Endothelial cell (in vitro differentiated cells): ENCODE results near the gene CORO2A. TPM values are rescaled to one million over a fixed set of nuclear protein-coding genes. Genes with fewer than 3 reads are reported as not detected.

ENCODE experiments used
- DNase-seq: peaks from one replicate; pipeline ENCODE4 v3.0.0; 2021; ENCODE audit warnings: low spot score
- H3K27ac Mint-ChIP-seq: one replicate; pipeline ENCODE4 v1.8.0; 2021; ENCODE audit warnings: mixed read lengths, inconsistent platforms; ENCODE audit not compliant: unreplicated experiment
- H3K27me3 Mint-ChIP-seq: one replicate; pipeline ENCODE4 v1.8.0; 2021; ENCODE audit warnings: mild to moderate bottlenecking, moderate library complexity, mixed read lengths, inconsistent platforms; ENCODE audit not compliant: unreplicated experiment
- H3K36me3 Mint-ChIP-seq: one replicate; pipeline ENCODE4 v1.8.0; 2021; ENCODE audit warnings: mild to moderate bottlenecking, low read depth, mixed read lengths, inconsistent platforms; ENCODE audit not compliant: unreplicated experiment
- H3K4me1 Mint-ChIP-seq: one replicate; pipeline ENCODE4 v1.8.0; 2021; ENCODE audit warnings: mild to moderate bottlenecking, mixed read lengths, inconsistent platforms; ENCODE audit not compliant: unreplicated experiment
- H3K4me3 Mint-ChIP-seq: one replicate; pipeline ENCODE4 v1.8.0; 2021; ENCODE audit warnings: mild to moderate bottlenecking, mixed read lengths, inconsistent platforms; ENCODE audit not compliant: unreplicated experiment
- H3K9me3 Mint-ChIP-seq: one replicate; pipeline ENCODE4 v1.8.0; 2021; ENCODE audit warnings: mixed read lengths, inconsistent platforms; ENCODE audit not compliant: unreplicated experiment
- total RNA-seq: library from RNA; stranded (reverse); fragmentation: NEBNext Ultra II Directional; extraction: Animal tissue kit (Norgen Biotek cat#: 25700); gene quantifications from one replicate; pipeline ENCODE4 v1.2.1, GENCODE V29; 2021; ENCODE audit not compliant: unreplicated experiment
- TF ChIP-seq, protein P1 (sequence below): fragments of 200-600 bp; sonication (generic); IDR thresholded peaks from one replicate; pipeline ENCODE4 v1.5.0; 2021; ENCODE audit warnings: antibody characterized with exemption; ENCODE audit not compliant: unreplicated experiment

The CORO2A gene
- total RNA-seq, 1 donor from 2014 or later: 5.5 TPM

- no peak overlapping the region for H3K27ac Mint-ChIP-seq
- no peak for DNase-seq
- H3K36me3 Mint-ChIP-seq: no peaks in the 10 kb centered on the region
- H3K4me3 Mint-ChIP-seq: no peak overlapping the region
- no peaks in the 10 kb centered on the region for H3K9me3 Mint-ChIP-seq
- TF ChIP-seq, protein P1, sequence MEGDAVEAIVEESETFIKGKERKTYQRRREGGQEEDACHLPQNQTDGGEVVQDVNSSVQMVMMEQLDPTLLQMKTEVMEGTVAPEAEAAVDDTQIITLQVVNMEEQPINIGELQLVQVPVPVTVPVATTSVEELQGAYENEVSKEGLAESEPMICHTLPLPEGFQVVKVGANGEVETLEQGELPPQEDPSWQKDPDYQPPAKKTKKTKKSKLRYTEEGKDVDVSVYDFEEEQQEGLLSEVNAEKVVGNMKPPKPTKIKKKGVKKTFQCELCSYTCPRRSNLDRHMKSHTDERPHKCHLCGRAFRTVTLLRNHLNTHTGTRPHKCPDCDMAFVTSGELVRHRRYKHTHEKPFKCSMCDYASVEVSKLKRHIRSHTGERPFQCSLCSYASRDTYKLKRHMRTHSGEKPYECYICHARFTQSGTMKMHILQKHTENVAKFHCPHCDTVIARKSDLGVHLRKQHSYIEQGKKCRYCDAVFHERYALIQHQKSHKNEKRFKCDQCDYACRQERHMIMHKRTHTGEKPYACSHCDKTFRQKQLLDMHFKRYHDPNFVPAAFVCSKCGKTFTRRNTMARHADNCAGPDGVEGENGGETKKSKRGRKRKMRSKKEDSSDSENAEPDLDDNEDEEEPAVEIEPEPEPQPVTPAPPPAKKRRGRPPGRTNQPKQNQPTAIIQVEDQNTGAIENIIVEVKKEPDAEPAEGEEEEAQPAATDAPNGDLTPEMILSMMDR: no peak
- peaks cover 10% of the 10 kb centered on the region for H3K4me1 Mint-ChIP-seq
- H3K27me3 Mint-ChIP-seq: peaks cover 6% of the 10 kb centered on the region
Measured at GRCh38 chr9:98195671-98196070, 3.2 kb upstream of the CORO2A start.

DNA sequence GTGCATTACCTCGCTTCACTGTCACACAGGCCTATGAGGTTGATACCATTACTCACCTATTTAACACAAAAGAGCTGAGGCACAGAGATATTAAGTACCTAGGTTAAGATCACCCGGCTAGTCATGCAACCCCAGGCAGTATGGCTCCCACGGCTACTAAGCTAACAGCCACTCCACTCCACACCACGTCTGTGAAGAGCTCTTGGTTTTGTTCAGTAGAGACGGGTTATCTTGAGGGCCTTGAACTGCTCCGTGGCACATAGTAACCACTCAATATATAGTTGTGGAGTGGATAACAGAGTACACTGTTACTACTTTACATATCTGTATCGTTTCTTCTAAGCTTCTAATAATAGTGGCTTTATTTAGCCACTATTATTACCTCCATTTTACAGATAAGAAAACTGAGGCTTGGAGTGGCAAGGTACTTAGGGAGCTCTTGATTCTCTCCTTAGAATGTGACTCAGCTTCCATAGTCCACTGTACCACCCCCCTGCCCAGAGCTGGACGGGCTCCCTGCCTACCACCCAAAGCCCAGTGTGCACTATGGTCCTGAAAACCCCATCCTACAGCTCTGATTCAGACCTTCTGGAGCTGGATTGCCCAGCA lies 1.0 kb upstream of the CORO2A start:
- no peaks in the 10 kb centered on the region for H3K36me3 Mint-ChIP-seq
- DNase-seq: no peak
- TF ChIP-seq, protein P1: no peak
- peak overlapping the region; percentile 42 for H3K27ac Mint-ChIP-seq
- H3K27me3 Mint-ChIP-seq: peaks cover 6% of the 10 kb centered on the region
- peaks cover 5% of the 10 kb centered on the region for H3K4me1 Mint-ChIP-seq
- H3K4me3 Mint-ChIP-seq: peak overlapping the region; percentile 88
- H3K9me3 Mint-ChIP-seq: no peaks in the 10 kb centered on the region

- peak; percentile 31 for DNase-seq
- H3K9me3 Mint-ChIP-seq: no peaks in the 10 kb centered on the region
- peak overlapping the region; percentile 77 for H3K4me3 Mint-ChIP-seq
- H3K36me3 Mint-ChIP-seq: no peaks in the 10 kb centered on the region
- H3K4me1 Mint-ChIP-seq: peaks cover 5% of the 10 kb centered on the region
- H3K27ac Mint-ChIP-seq: no peak overlapping the region
- peaks cover 8% of the 10 kb centered on the region for H3K27me3 Mint-ChIP-seq
- TF ChIP-seq, protein P1: no peak
Measured at GRCh38 chr9:98191671-98192502, 550 bp downstream of the CORO2A start.

DNA sequence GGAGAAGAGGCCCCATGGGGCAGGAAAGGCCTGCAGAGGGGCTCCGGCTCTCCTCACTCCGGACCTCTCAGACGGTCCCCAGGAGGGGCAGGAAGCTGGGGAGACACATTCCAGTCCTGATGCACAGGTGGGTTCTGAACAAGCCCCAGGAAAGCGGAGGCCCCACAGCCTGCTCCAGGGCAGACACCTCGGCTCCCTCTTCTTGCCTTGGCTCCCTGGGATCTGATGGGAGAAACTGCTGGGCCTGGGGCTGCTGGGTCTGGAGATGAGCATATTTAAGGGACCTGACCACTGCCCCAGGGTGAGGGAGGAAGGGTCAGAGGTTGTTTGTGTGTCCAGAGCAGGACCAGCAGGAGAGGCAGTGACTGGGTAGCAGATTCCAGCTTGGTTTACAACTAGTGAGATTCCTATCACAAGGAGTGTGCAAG lies 1.2 kb downstream of the CORO2A start:
- H3K27ac Mint-ChIP-seq: no peak overlapping the region
- no peaks in the 10 kb centered on the region for H3K36me3 Mint-ChIP-seq
- H3K9me3 Mint-ChIP-seq: no peaks in the 10 kb centered on the region
- TF ChIP-seq, protein P1: no peak
- peak overlapping the region; percentile 87 for H3K4me3 Mint-ChIP-seq
- no peak for DNase-seq
- peaks cover 5% of the 10 kb centered on the region for H3K4me1 Mint-ChIP-seq
- H3K27me3 Mint-ChIP-seq: peaks cover 8% of the 10 kb centered on the region

- TF ChIP-seq, protein P1: no peak
- Mint-ChIP-seq H3K4me1 (peaks cover 5% of the 10 kb centered on the region), H3K9me3 (no peaks in the 10 kb centered on the region), H3K36me3 (no peaks in the 10 kb centered on the region), H3K4me3 (no peak overlapping the region), H3K27me3 (peaks cover 8% of the 10 kb centered on the region), H3K27ac (no peak overlapping the region)
- DNase-seq: no peak
Measured at GRCh38 chr9:98190757-98191105, 1.7 kb downstream of the CORO2A start.
